ENCODE measurements around the gene TRHDE. TPM values are rescaled to one million over a fixed set of nuclear protein-coding genes. Genes with fewer than 3 reads are reported as not detected.

The TRHDE gene
- total RNA-seq, 1 donor from 2014 or later: 16.7 TPM

DNA sequence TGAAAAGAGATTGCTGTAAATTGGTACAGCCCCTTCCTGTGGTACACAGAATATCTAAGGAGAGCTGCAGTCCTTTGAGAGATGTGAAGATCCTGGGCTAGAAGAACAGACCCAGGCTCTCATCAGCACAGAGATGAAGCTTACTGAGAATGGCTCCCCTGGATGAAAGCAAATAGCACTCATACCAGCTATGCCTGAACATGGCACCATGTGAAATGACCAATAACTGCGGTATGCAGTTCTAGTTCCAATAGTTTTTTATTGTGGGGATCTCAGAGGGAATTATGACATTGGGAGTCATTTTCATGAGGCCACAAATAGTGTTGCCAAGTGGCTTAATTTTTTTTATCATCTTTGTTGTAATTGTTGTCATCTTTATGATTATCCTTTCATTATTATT, 15.4 kb upstream of the TRHDE start:
- no peak overlapping the region for H3K27ac Mint-ChIP-seq (ENCODE audit: unreplicated experiment)
- H3K27me3 Mint-ChIP-seq (ENCODE audit: unreplicated experiment): peaks cover 2% of the 10 kb centered on the region
- no peak overlapping the region for H3K4me3 Mint-ChIP-seq (ENCODE audit: unreplicated experiment)
- H3K36me3 Mint-ChIP-seq (ENCODE audit: unreplicated experiment): no peaks in the 10 kb centered on the region
- H3K9me3 Mint-ChIP-seq (ENCODE audit: unreplicated experiment): peaks cover 2% of the 10 kb centered on the region
- DNase-seq: no peak
- TF ChIP-seq, protein P1, sequence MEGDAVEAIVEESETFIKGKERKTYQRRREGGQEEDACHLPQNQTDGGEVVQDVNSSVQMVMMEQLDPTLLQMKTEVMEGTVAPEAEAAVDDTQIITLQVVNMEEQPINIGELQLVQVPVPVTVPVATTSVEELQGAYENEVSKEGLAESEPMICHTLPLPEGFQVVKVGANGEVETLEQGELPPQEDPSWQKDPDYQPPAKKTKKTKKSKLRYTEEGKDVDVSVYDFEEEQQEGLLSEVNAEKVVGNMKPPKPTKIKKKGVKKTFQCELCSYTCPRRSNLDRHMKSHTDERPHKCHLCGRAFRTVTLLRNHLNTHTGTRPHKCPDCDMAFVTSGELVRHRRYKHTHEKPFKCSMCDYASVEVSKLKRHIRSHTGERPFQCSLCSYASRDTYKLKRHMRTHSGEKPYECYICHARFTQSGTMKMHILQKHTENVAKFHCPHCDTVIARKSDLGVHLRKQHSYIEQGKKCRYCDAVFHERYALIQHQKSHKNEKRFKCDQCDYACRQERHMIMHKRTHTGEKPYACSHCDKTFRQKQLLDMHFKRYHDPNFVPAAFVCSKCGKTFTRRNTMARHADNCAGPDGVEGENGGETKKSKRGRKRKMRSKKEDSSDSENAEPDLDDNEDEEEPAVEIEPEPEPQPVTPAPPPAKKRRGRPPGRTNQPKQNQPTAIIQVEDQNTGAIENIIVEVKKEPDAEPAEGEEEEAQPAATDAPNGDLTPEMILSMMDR (IDR thresholded peaks at IDR 0.05; ENCODE audit: partially characterized antibody, unreplicated experiment): no peak
- H3K4me1 Mint-ChIP-seq (ENCODE audit: low read depth, unreplicated experiment): peaks cover 7% of the 10 kb centered on the region

DNA sequence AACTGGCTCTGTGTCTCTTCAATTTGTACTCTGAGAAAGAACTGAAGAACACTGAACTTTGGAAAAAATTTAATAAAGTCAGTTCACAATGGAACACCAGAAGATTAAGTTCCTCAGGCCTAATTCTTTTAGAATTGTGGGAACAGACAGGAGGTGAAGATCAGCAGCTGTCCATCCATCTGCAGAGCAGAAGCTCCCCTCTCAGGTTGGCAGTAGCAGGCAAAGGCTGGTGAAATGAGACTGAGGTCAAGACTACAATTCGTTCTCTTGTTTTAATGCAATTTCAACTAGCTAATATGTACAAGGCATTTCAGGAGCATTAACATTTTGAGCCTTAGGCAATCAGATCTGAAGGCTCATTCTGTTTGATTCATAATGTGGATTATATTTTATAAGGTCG, 10.3 kb upstream of the TRHDE start:
- Mint-ChIP-seq H3K9me3 (ENCODE audit: unreplicated experiment) (peaks cover 4% of the 10 kb centered on the region), H3K36me3 (ENCODE audit: unreplicated experiment) (no peaks in the 10 kb centered on the region), H3K4me3 (ENCODE audit: unreplicated experiment) (peak overlapping the region; percentile 19), H3K27ac (ENCODE audit: unreplicated experiment) (peak overlapping the region; percentile 83), H3K27me3 (ENCODE audit: unreplicated experiment) (peaks cover 2% of the 10 kb centered on the region), H3K4me1 (ENCODE audit: low read depth, unreplicated experiment) (peaks cover 26% of the 10 kb centered on the region)
- TF ChIP-seq, protein P1 (IDR thresholded peaks at IDR 0.05; ENCODE audit: partially characterized antibody, unreplicated experiment): no peak
- peak; percentile 34 for DNase-seq

DNA sequence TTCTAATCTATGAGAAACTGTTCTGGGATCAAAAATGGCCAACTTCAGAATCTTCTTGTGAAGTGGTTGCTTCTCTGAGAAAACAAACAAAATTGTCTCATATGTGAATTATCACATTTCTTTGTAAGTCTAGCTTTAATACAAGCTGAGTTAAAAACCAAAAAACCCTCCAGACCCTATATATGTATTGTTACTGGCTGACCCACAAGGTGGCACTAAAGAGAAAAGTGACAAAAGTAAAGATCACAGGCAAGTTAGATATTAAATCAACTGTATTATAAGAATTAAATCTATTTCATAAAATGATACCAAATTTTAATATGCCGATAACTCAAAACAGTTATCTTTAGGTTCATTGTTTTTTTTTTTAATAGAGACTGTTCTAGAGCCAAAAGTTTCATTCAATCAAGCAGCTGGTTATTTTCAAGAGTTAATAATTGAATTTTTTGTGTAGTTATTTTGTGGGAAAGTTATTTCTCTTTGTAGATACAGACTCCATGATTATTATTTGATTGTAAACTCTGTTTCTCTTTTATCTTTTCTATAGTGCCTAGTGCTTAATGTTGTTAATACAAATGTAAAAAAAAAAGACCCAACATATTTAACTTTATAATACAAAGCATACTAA, 7.5 kb upstream of the TRHDE start:
- peaks cover 4% of the 10 kb centered on the region for H3K9me3 Mint-ChIP-seq (ENCODE audit: unreplicated experiment)
- H3K4me1 Mint-ChIP-seq (ENCODE audit: low read depth, unreplicated experiment): peaks cover 30% of the 10 kb centered on the region
- H3K4me3 Mint-ChIP-seq (ENCODE audit: unreplicated experiment): no peak overlapping the region
- no peak overlapping the region for H3K27ac Mint-ChIP-seq (ENCODE audit: unreplicated experiment)
- peaks cover 2% of the 10 kb centered on the region for H3K27me3 Mint-ChIP-seq (ENCODE audit: unreplicated experiment)
- no peaks in the 10 kb centered on the region for H3K36me3 Mint-ChIP-seq (ENCODE audit: unreplicated experiment)
- TF ChIP-seq, protein P1 (IDR thresholded peaks at IDR 0.05; ENCODE audit: partially characterized antibody, unreplicated experiment): peak; percentile 40
- no peak for DNase-seq

DNA sequence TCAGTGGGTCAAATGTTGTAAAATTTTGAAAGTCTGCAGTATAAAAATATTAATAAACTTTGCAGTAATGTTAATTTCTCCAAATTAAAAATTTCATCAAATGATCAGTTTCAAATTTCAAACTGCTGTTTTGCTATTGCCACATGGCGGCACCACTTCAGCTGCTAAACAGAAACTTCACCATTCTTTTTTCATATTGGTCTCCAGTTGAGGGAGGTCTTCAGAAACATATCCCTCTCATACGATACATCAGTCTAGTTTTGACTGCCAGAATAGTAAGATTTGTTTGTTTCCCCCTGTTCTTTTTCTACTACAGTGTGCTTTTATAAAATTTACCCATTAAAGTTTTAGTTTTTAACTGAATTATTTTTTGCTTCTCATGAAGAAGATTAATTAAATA, 4.2 kb upstream of the TRHDE start:
- peaks cover 8% of the 10 kb centered on the region for H3K9me3 Mint-ChIP-seq (ENCODE audit: unreplicated experiment)
- no peak overlapping the region for H3K27ac Mint-ChIP-seq (ENCODE audit: unreplicated experiment)
- H3K4me1 Mint-ChIP-seq (ENCODE audit: low read depth, unreplicated experiment): peaks cover 25% of the 10 kb centered on the region
- peak overlapping the region; percentile 65 for H3K4me3 Mint-ChIP-seq (ENCODE audit: unreplicated experiment)
- peaks cover 4% of the 10 kb centered on the region for H3K27me3 Mint-ChIP-seq (ENCODE audit: unreplicated experiment)
- TF ChIP-seq, protein P1 (IDR thresholded peaks at IDR 0.05; ENCODE audit: partially characterized antibody, unreplicated experiment): peak; percentile 18
- no peak for DNase-seq
- H3K36me3 Mint-ChIP-seq (ENCODE audit: unreplicated experiment): no peaks in the 10 kb centered on the region

DNA sequence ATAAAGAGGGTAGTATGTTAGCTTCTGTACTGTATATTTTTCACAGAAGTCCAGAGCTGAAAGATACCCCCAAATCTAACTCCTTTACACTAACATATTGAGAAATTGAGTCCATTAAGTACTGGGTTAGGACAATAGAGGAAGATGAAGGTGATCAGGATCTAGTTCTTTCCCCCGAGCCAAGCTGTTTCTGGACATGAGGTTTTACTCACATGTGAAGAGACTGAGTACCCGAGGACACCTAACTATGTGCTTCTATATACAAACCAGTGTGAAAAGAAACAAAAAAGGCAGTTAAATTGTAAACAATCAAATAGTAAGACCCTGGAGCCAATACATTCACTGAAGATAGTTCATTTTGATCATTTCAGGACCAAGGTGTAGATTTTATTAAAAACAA, 3.8 kb upstream of the TRHDE start:
- peaks cover 4% of the 10 kb centered on the region for H3K27me3 Mint-ChIP-seq (ENCODE audit: unreplicated experiment)
- peak overlapping the region; percentile 65 for H3K4me3 Mint-ChIP-seq (ENCODE audit: unreplicated experiment)
- no peak for DNase-seq
- peak overlapping the region; percentile 70 for H3K27ac Mint-ChIP-seq (ENCODE audit: unreplicated experiment)
- TF ChIP-seq, protein P1 (IDR thresholded peaks at IDR 0.05; ENCODE audit: partially characterized antibody, unreplicated experiment): no peak
- H3K9me3 Mint-ChIP-seq (ENCODE audit: unreplicated experiment): peaks cover 8% of the 10 kb centered on the region
- peaks cover 20% of the 10 kb centered on the region for H3K4me1 Mint-ChIP-seq (ENCODE audit: low read depth, unreplicated experiment)
- no peaks in the 10 kb centered on the region for H3K36me3 Mint-ChIP-seq (ENCODE audit: unreplicated experiment)
